HG03354 (cell line): ENCODE data around the gene HERC4.
A peak's percentile ranks its signal among the peaks of the same experiment; 100 is the strongest.

Source experiments
- ATAC-seq: cut with Tn5 transposase; IDR thresholded peaks from one replicate; pipeline ENCODE4 v1.9.1; 2021; ENCODE audit warnings: mild to moderate bottlenecking; ENCODE audit not compliant: unreplicated experiment, poor library complexity, severe bottlenecking

Gene HERC4

GRCh38 chr10:68074775-68075549 is at the start of gene HERC4:
HERC4 (minus strand) TSS chr10:68075283; CDS start chr10:68073108, 2,175 bp downstream.
- peak; percentile 92 for ATAC-seq

GRCh38 chr10:68124718-68125117 is 49.6 kb upstream of the HERC4 start:
- ATAC-seq: no peak

DNA sequence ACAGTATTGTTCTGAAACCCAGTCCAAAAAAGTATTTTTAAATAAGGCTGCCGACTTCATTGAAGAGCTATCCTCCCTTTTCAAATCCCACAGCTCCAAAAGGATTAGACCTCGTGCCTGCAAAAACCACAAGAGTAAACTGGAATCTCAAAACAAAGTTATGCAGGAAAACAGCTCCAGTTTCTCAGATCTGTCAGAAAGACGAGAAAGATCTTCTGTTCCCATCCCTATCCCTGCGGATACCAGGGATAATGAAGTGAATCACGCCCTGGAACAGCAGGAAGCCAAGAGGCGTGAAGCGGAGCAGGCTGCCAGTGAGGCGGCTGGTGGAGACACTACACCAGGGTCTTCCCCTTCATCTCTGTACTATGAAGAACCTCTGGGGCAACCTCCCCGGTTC is 46.8 kb upstream of the HERC4 start:
- ATAC-seq: no peak

DNA sequence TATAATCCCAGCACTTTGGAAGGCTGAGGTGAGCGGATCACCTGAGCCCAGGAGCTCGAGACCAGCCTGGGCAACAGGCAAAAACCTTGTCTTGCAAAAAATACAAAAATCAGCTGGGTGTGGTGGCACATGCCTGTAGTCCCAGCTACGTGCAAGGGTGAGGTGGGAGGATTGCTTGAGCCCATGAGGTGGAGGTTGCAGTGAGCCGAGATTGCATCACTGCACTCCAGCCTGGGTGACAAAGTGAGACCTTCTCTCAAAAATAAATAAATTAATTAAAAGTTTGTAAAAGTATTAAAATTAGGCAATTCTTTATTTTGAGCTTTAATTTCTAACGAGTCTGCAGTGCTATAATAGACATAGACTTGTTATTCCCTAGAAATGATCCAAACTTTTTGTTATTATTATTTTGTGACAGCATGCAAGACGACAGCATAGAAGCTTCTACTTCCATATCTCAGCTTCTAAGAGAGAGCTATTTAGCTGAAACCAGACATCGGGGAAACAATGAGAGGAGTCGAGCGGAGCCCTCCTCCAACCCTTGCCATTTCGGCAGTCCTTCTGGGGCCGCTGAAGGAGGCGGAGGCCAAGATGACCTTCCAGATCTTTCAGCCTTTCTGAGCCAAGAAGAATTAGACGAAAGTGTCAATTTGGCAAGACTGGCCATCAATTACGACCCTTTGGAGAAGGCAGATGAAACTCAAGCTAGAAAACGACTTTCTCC is 46.1 kb upstream of the HERC4 start:
- ATAC-seq: no peak

DNA sequence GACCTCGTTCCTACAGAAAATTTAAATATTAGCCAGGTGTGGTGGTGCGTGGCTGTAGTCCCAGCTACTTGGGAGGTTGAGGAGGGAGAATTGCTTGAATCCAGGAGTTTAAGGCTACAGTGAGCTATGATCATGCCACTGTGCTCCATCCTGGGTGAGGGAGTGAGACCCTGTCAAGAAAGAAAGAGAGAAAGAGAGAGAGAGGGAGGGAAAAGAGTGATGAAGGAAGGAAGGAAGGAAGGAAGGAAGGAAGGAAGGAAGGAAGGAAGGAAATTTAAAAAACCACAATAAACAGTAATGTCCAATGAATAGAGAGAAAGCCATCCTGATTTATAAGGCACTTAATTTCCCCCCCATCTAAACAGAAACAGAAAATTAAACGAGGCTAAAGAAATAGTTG is 43.6 kb upstream of the HERC4 start:
- ATAC-seq: no peak

DNA sequence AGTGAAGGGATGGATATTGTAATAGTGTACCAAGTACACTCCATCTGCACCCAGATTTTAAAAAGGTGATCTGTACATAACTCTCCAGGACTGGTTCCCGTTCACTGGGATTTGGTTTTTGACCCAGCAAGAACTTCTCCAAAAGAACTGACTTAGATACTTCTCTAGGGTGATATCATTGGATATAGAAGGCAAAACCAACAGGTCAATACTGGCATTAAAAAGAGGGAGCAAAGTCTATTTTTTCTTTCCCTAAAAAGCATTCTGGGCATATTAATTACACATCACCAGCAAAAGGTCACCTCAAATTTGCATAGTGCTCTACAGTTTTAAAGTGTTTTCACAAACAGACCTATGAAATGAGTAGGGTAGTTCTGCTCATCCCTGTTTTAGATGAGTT is 37.8 kb upstream of the HERC4 start:
- ATAC-seq: no peak

DNA sequence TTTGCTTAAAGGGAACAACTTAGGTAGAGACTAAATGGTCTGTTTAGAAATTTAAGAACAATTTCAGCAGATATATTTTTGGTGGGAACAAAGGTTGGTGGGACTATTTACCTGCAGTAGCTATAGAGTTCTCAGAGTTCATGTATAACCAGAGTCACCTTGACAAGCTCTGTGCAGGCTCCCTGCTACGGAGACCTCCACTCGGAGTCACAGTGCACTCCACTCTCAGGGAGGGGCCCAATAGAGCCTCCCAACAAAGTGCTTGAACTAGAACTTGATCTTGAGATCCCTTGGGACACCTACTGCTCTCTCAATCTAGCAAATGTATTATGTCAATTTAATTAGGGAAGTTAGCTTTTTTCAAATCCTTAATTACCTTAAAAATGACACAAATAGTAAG is 36.5 kb upstream of the HERC4 start:
- ATAC-seq: no peak

GRCh38 chr10:68110027-68110426 is 34.9 kb upstream of the HERC4 start:
- no peak for ATAC-seq

DNA sequence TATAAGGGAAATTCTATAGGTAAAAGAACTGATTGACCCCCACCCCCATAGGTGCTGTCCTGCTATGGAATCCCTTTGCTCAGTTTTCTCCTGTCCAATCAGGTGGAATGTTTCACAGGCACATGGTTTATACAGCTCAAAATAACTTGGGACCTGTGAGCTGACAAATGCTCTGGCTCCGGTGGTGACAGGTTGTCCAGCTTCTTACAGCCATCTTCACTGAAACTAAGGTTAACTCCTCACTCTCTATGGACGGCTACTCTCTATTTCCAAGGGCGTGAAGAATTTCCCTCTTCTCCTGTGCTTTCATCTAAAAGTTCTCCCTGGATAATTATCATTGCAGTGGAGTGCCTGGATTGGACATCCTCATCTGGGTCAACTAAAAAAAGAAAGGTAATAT is 34.2 kb upstream of the HERC4 start, which contains the start of gene MYPN:
Gene MYPN (plus strand): TSS at position 158 of the 400 bp plus-strand sequence. CDS start 11,951 bp downstream, outside the sequence.
- no peak for ATAC-seq

- no peak for ATAC-seq
Measured at GRCh38 chr10:68108653-68109052, 33.6 kb upstream of the HERC4 start.

DNA sequence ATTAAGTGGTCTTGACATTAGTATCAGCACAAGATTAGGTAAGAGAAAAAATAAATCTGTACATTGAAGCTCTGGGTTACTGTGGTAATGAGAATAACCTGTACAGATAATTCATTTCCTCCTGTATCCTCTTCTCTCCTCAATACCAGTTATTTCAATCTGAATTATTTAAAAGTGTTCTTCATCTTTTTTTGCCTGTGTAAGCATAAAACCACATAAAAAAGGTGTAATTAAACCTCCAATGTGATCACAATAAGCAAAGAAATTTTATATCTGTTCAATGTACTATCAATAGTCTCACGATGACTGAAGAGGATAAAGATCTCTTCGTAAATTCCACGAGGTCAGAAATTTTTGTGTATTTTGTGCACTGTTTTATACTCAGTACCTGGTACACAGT is 33.0 kb upstream of the HERC4 start:
- no peak for ATAC-seq

DNA sequence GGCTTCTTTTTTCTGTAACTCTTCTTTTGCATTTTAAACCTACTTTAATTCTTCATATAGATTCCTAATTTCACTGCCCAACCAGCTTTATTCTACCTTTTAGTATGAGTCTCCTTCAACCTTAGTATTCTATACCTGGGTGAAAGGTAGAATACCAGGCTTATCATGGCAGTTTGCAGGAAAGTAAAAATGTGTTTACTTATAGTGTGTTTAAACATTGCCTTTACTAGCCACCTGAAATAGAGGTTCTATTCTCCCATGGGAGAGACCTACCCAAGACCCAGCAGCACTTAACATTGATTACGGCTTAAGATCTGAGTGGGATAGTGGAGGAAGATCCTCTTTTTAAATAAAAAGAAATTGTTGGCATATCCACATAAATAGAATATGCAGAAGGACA is 32.6 kb upstream of the HERC4 start:
- ATAC-seq: no peak

GRCh38 chr10:68106656-68107055 is 31.6 kb upstream of the HERC4 start:
- no peak for ATAC-seq

GRCh38 chr10:68105820-68106219 is 30.7 kb upstream of the HERC4 start:
- no peak for ATAC-seq

GRCh38 chr10:68103901-68104300 is 28.8 kb upstream of the HERC4 start:
- ATAC-seq: no peak

- ATAC-seq: no peak
Measured at GRCh38 chr10:68103261-68103878, 28.3 kb upstream of the HERC4 start.

DNA sequence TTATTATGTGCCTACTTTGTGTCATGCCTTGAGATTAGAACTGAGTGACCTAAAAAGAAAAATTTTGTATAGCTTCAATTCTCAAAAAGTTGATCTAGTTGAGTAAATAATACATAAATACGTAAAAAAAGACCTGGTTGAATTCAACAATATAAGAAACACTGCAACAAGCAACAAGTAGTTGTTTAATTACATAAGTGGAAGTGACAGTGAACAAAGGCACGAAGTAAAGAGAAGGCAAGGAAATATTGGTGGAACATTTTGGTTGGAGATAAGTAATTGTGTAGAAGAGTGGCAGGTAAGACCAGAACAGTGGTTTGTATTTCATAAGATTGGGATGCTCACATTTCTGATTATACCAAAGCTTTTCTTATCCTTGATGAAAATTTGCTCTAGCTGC is 26.0 kb upstream of the HERC4 start:
- ATAC-seq: no peak

DNA sequence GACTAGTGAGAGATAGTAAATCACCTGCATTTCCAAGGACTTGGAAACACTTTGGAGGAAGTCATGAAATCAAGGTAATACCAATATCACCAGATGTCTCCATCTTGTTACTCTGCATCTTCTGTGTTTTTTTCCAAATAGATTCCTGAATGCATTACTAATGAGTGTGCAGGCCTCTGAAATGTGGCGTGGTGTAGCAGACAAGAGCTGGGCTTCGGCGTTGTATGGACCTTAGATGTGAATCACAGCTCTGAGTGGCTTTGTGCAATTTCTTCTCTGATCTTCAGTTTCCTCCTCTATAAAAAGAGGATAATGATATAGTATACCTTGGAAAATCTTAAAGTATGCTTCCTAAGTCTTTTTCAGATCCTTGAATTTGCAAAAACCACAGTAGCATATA is 24.7 kb upstream of the HERC4 start:
- no peak for ATAC-seq

- ATAC-seq: no peak
Measured at GRCh38 chr10:68096913-68097516, 21.9 kb upstream of the HERC4 start.

DNA sequence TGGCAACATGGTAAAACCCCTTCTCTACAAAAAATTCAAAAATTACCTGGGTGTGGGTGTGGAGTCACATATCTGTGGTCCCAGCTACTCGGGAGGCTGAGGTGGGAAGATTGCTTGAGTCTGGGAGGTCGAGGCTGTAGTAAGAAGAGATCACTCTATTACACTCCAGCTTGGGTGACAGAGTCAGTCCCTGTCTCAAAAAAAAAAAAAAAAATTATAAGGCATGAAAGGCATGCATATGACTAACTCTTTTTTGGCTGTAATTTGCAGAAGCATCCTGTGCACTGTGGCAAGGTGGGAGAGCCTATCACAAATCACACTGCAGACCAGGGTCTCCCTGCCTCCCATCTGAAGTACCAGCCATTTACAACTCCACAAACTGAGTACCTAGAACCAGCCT is 20.1 kb upstream of the HERC4 start:
- no peak for ATAC-seq
